ENCODE results near the gene SMG9.
"Not testable (repeated sequence)": the region's sequence is repeated elsewhere in the genome, so short reads cannot be mapped to it uniquely, and the experiment has no call there.

The SMG9 gene

DNA sequence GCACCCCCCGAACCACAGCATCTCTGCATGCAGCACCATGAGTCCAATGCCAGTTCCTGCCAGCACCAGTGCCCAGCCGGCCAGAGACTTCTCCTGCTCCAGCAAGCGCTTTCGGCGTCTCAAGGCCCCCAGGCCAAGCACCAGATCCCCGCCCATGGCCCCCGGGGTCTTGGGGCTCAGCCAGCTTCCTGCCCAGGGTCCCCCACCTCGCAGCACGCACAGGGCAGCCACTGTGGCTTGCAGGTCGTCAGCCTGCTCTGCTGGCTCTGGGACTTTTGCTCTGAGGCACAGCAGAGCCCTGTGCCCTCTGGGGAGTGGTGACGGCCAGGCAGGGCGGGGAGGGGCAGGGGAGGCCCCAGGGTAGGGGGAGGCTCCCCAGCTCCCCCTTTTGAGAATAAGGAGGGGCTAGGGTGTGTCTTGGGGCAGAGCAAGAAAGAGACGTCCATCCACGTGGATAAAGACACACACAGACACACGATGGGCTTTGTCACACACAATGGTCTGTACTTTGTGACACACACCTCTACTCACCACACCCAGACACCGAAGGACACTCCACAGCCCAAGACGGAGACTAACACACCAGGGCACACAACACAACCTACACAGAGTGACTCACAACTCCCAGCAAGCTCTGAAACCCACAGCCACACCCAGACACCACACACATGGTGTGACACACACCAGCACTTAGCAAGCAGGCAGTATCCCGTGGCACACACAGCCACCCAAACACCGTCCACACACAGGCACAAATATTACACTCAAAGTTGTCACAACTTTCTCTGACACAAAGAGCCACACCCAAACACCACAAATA lies 26.2 kb upstream of the SMG9 start, which contains the start of gene KCNN4:
TSS of gene KCNN4 (minus strand) at position 268 of the 820 bp plus-strand sequence. CDS start at position 156, 112 bp downstream.
- DNase-seq (ENCODE audit: low read depth, low spot score): no peak

DNA sequence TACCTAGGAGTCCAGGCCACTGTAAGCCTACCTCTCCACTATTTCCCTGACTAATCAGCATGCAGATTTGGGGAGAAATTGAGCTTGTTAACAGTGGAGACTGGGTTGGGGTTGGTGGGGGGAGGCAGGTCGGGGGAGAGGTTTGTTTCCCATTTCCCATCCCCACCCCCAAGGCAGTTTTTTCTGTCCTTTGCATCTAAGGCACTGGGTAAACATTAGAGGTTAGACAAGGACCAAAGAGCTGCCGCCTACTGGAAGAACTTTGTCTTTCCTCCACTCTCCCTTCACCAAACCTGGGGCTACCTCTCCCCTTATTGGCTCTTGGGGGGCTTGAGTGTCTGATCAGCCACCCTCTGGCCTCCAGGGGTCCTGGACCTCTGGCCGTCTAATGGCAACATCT lies 25.1 kb upstream of the SMG9 start:
- DNase-seq (ENCODE audit: low read depth, low spot score): no peak

DNA sequence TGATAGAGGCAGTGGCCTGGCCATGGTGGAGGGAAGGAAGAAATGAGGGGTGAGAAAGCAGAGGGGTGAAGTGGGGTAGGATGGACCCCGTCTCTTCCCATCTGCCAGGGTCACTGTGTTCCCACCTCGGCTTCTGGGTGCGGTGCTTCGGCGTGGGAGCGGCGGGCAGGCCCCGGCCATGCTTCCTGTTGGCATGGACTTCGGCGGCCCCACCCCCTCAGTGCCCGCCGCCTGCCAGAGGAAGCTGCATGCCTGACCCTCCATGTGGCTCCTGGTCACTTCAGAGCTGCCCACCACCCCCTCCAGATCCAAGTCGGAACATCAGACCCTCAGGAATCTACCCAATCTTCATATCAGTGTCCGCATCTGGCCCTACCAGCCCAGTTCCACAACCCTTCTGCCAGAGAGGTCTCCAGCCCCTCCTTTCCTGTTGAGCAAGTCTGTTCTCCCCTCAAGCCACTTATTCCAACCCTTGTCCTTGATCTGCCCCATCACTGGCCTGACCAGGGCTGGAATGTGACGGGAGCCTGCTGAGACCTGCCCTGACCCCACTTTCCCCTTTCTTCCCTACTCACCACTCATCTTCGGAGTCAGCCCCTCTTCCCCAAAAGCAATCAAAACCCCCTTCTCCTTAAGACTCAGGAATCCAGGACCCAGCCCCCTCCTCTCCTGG lies 24.5 kb upstream of the SMG9 start:
- DNase-seq (ENCODE audit: low read depth, low spot score): peak; percentile 65

DNA sequence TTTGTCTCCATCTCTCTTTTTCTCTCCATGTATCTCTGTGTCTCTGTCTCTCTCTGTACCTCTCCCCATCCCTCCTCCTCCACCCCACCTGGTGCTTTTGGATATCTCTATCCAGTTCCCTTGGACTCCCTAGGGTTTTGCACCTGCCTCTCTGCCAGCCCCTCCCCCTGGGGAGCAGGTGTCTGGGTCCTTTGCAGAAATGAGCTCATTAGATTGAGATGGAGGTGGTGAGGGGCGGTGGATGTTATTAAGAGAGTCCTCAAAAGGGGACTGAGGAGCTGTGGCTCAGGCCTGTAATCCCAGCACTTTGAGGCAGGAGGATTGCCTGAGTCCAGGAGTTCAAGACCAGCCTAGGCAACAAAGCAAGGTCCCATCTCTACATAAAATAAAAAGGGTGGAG lies 23.9 kb upstream of the SMG9 start:
- no peak for DNase-seq (ENCODE audit: low read depth, low spot score)

DNA sequence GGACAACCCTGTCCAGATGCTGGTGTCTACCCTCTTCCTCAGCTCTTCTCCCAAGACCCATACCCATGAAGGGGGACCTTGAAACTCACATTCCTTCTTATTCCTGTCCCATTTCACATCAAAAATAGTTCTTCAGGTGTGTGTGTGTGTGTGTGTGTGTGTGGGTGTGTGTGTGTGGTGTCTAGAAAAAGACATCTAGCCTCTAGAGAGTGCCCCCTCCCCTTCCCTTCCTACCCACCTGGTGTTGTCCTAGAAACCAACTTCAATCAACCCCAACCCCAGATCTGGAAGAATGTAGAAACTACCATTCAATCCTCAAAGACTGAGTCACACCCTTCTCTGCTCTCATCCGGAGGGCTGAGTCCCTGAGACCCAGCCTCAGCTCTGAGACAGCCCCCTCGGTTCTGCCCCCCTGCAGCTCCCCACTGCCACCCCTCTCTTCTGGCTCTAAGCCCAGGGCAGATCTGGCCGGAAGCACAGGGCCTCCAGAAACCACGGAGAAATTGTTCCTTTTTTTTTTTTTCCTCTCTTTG lies 22.5 kb upstream of the SMG9 start:
- DNase-seq (ENCODE audit: low read depth, low spot score): no peak

DNA sequence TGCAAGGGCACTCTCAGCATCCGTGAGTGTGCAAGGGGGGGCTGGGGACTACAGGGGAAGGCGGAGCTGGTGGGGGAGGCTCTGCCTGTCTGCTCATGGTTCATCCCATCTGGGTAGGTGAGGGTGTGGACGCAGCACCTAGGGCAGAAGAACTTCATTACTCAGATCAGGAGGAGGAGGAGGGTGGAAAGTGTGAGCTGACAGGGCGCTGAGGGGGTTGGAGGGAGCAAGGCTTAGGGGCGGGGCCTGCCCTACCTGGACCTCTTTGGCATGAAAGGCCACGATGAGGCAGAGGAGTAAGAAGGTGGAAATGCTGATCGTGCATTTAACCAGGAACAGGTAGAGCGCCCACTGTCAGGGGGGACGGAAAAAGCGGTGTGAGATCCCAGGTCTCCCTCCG lies 21.5 kb upstream of the SMG9 start:
- DNase-seq (ENCODE audit: low read depth, low spot score): no peak

DNA sequence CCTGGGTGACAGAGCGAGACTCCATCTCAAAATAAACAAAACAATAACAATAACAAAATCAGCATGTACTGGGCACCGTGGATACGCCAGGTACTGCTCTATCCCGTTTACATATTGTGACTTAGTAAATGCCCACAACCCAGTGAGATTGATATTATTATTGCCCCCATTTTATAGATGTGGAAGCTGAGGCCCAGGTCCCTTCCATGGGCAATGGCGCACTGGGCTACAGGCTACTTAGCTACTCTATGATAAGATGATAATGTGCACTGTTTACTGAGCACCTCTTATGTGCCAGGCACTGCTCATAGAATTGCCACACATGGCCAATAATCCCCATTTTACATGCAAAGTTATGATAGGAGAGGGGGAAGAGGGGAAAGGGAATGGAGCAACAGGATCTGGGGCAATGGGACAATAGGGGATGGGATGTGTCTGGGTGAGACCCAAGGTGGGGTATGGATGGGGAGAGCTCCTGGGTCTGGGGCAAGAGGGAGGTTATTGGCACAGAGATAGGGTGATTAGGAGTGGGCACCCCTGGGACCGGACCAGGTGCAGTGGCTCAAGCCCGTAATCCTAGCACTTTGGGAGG lies 20.6 kb upstream of the SMG9 start:
- DNase-seq (ENCODE audit: low read depth, low spot score): no peak

DNA sequence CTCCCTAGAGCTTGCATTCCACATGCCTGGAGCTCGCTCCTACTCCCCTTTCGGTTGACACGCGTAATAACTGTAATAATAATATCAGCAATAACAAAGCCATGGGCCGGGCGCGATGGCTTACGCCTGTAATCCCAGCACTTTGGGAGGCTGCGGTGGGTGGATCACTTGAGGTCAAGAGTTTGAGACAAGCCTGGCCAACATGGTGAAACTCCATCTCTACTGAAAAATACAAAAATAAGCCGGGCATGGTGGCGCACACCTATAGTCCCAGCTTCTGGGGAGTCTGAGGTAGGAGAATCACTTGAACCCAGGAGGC lies 20.1 kb upstream of the SMG9 start:
- DNase-seq (ENCODE audit: low read depth, low spot score): not testable (repeated sequence)

DNA sequence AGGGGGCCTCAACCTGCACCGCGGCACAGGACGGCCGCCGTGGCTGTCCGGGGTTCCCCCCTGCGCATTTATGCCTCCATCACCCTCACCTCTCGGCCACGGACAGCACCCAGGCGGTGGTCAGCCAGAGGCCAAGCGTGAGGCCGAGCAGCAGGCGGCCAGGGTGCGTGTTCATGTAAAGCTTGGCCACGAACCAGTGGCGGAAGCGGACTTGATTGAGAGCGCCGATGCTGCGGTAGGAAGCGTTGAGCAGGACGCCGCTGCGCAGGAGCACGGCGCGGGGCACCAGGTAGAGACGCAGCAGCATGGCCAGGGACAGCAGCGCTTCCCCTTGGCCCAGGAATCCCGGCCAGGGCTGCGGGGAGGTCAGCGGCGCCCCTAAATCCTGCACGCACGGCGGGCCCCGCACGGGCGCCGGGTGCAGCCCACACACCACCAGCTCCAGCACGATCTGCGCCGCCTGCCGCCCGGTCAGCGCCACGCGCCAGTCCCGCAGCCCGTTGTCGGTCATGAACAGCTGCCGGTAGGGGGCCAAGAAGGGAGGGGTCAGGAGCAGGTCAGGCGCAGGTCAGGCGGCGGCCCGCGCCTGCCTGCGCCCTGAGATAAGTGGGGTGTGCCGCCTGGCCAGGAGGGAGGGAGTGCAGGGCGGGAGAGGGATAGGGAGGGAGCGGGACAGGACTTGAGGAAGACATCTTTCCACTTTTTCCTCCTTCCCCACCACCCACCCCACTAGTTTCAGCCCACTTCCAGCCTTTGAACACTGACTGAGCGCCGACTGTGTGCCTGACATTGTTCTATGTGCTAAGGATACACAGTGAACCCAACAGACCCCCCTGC lies 19.6 kb upstream of the SMG9 start:
- DNase-seq (ENCODE audit: low read depth, low spot score): peak; percentile 77

DNA sequence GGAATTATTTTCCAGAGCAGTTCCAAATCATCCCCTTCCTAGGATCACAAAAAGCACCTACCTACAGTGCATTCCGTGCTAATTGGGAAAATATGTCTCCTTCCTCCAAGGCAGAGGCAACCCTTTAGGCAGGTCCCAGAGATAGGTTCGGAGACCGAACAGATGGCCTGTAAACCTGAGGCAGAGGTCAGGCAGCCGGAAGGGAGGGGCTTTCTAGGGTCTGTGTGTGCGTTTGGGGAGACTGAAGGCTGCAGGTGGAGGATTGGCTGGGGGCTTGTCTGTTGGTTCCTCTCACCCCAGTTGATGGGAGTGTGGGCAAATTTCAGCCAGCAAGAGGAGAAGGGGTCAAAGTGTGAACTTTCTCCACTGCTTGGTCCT lies 19.0 kb upstream of the SMG9 start:
- DNase-seq (ENCODE audit: low read depth, low spot score): no peak

DNA sequence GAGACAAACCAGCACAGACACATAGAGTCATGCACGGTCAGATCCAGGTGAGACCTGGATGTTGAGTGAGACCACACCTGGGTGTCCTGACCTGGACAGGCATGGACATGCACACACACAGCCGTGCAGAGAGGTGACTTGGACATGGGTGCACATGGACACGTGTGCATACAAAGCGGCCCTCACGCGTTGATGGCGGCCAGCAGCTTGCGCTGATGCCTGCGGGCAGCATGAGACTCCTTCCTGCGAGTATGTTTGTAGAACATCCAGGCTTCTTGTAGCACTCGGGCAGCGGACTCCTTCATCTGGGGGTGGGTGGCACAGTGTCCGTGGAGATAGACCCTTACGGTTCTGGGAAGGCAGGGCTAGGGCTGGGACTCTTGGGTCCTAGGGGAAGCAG lies 14.5 kb upstream of the SMG9 start:
- no peak for DNase-seq (ENCODE audit: low read depth, low spot score)

DNA sequence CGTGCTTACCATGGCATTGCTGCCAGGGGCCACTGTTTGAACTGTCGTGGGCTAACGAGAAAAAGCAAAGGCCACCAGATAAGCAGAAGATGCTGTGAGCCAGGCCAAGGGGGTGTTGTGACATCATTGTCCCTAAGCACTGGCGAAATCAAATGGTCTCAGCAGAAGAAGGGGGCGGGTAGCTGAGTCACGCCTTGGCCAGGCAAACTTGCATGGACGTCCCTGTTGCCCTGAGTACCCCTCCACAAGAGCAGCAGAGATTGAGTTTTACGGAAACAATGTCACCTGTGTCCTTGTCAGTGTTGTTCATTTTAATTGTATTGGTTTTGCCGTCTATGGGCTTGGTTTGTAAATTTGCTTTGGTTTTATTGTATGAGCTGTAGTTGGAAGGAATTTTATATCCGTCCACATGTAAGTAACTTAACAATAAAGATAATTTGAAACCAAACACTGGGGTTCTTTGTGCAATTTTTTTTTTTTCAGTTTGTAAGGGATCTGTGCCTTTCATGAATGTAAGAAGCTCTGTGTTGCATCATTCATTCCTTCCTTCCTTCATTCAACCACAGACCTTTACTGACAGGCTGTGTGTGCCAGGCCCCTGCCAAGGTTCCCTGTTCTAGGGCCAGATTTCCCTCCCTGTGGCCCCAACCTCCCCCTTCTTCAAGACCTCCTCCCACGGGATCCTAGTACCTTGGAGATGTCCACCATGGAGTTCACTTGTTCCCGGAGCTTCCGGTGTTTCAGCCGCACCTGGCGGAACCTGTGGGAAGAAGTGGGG lies 13.7 kb upstream of the SMG9 start:
- no peak for DNase-seq (ENCODE audit: low read depth, low spot score)

DNA sequence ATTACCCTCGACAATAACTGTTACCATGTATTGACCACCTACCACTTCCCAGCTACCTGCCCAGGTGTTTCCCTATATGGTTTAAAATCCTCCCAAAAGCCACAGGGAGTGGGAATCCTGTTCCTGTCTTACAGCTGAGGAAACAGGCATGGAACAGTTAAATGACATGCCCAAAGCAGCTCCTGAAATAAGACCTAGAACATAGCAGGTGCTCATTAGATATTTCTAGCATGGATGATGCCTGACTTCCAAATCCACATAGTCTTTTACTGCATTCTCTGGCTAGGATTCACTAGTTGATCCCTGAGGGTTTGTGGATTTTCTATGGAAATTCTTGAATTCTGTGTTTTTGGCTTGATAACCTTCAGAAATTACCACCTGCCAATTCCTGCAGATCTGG lies 13.1 kb upstream of the SMG9 start:
- DNase-seq (ENCODE audit: low read depth, low spot score): no peak

DNA sequence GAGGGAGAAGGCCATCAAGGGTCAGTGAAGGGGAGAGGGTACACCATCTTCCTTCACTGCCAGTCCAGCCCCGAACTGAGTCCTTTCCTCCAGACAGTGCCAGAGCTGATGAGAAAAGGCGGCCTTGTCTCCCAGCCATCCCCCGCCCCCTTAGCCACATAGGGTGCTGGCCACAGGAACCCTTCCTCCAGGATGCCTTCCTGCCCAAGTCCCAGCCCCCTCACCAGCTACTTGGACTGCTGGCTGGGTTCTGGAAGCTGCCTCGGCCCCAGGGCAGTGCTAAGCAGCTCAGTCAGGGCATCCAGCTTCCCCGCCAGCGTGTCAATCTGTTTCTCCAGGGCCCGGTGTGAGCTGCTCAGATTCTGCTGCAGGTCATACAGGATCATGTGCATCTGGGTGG lies 12.6 kb upstream of the SMG9 start:
- DNase-seq (ENCODE audit: low read depth, low spot score): no peak

DNA sequence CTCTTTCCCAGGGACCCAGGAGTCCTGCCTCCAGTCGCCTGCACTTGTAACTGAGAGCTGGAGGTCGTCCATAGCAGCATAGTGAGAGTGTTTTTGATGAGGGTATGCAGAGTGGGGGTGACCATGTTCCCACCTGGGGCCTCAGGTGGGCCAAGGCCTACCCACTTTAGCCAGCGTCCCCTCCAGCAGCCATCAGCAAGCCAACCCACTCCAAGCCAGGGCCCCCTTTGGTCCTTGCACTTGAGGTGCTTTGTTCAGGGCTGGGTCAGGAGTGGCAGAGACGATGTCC lies 11.9 kb upstream of the SMG9 start:
- no peak for DNase-seq (ENCODE audit: low read depth, low spot score)

DNA sequence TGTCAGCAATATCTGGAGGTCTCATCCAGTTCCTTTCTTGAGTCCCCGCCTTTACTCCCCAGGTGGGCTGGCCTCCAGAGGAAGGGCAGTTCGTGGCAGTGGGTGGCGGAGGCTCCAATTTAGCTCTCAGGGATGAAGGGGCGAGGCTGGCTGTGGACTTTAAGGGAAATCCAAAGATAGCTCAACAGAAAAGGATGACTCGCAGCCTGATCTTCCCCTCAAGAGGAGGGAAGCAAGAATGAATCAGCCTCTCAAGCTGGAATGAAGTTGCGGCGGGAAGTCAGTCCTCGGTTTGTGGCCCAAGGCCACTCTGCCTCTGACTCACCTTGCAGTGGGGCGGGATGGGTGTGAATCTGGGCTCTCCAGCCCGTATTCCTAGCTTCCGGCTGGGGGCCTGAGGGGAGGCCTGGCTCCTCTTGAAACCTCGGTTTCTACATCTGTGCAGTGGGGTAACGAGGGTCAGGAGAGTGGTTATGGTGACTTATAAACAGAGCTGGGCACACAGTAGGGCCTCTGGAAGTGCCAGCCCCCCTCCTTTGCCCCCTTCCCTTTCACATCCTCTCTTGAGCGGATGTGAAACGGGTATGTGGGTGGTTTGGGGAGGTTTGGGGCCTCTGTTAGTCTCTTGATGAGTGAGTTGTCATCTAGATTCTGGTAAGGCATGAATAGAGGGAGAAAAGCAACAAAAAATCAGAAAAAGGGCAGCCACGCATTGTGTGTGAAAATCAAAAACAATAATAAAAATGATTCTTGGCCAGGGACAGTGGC lies 10.5 kb upstream of the SMG9 start:
- peak; percentile 83 for DNase-seq (ENCODE audit: low read depth, low spot score)

DNA sequence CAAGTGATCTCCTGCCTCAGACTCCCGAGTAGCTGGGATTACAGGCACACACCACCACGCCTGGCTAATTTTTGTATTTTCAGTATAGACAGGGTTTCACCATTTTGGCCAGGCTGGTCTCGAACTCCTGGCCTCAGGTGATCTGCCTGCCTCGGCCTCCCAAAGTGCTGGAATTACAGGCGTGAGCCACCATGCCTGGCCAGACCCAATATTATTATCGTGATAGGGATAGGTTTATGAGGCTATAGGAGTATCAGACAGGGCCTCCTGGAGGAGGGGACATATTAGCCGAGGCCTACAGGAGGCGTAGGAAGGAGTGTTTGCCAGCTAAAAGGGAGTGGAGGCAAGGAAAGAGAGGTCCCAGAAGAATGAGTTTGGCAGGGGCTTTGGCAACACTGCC lies 9.9 kb upstream of the SMG9 start:
- not testable (repeated sequence) for DNase-seq (ENCODE audit: low read depth, low spot score)

DNA sequence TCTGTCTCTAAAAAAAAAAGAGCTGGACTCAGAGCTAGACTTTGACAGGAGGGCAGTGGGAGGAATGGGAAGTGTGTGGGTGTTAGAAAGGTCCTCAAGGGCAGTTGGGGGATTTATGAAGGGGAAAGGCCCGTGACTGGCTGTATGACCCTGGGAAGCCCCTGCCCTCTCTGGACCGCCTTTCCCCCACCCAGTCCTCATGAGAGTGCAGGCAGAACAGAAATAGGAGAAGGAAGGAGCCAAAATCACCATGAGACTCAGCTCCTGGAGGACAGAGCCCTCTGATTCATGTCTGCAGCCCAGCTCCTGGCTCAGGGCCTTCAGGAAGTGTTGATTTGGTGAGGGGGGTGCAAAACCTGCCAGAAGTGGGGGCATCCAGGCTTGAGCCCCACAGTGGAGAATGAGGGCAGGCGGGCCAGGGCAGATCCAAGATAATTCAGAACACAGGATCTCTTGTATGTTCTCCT lies 8.7 kb upstream of the SMG9 start:
- no peak for DNase-seq (ENCODE audit: low read depth, low spot score)

DNA sequence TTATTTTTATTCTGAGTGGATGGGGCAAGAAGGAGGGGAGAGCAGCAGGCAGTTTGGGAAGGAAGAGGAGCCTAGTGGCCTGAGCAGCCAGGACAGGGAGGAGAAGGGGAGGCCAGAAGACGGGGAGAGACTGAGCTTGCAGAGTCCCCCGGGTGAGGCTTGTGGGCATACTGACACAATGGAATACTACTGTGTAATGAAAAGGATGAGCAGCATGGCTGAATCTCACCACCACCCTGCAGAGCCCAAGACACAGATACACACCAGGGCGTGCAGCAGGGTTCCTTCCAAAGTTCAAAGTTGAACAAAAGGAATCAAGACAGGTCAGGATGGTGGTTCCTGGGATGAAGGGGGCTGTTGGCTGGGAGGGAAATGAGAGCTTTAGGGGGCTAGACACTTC lies 8.1 kb upstream of the SMG9 start:
- no peak for DNase-seq (ENCODE audit: low read depth, low spot score)

DNA sequence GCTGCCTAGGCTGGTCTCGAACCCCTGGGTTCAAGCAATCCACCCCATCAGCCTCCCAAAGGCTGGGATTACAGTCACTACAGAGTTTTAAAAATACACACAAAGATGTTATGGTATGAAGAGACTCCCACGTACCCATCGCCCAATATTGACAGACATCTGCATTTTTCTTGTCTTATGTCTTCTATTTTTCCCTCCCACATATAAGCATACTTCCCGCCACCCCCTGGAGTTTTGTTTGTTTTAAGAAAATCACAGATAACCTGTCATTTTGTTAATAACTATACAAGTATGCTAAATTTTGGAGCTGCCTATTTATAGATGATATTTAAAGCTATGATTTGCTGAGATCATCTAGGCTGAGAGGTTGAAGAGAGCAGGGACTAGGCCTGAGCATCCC lies 6.2 kb upstream of the SMG9 start:
- no peak for DNase-seq (ENCODE audit: low read depth, low spot score)
